C1 segment of cervical spinal cord (tissue), 14 donors: ENCODE measurements around the gene KRTAP27-1.

Experiments
- DNase-seq, 14 donors: peaks; one replicate each; lab custom pipeline; 2025; lab: John Stamatoyannopoulos, UW

Gene KRTAP27-1

GRCh38 chr21:30289215-30289614, 48.3 kb downstream of the KRTAP27-1 start, which contains the start of gene KRTAP25-1:
Gene KRTAP25-1, minus strand, starts transcription at chr21:30289514. Its CDS starts 24 bp downstream, at chr21:30289490.
- DNase-seq = no peak
